Renal cortex interstitium (tissue), 11 donors: ENCODE data around the gene ITGAE. TPM values are rescaled to one million over a fixed set of nuclear protein-coding genes. Genes with fewer than 3 reads are reported as not detected.

Experiments used
- DNase-seq, 11 donors: peaks; one replicate each; pipeline ENCODE4 v3.0.0-alpha.2; 2013; ENCODE audit warnings: low read depth in 9 of 11, low spot score in 4 of 11; ENCODE audit errors: extremely low read depth in 1 of 11
- polyA plus RNA-seq, 3 donors: library from polyadenylated mRNA; unstranded; fragments of 120-200 nt; gene quantifications; one replicate each; pipeline ENCODE4 v1.2.1, GENCODE V29; 2013; ENCODE audit not compliant: insufficient read length in 3 of 3

ITGAE gene
- polyA plus RNA-seq, 3 donors, result 37.7 to 40.0 (median 37.8) TPM

DNA sequence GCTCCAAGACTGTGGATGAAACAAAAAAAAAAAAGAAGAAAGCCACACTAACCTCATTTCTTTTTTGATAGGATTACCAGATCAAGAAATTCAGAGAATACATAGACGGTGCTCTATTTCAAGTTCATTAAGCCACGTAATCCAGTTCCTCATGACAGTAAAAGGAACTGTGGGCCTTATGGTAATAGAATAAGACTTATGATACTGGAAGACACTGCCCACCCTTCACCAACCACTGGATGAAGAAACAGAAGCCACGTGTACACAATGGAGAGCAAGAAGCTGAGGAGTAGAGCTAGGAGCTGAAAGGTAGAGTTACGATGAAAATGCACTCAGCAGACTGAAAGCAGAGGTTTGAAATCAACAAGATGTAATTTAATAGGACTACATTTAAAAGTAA, 33.8 kb upstream of the ITGAE start:
- no peak for DNase-seq

DNA sequence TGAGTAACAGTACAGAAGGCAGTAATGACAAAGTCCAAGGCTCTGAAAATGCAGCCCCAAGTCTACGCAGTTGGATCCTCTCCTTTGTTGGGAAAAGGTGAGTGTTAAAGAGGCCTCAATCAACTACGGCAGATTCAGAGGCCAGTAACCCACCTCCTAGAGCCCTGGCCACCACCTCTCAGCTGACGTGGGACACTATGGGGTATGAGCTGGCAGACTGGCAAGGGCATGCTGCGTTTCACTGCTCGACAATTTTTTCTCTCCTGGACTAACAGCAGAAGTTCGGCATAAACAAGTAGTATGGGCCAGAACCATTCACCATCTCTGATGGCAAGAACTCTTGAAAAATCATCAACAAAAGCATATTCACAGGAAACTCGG, 27.9 kb upstream of the ITGAE start:
- no peak for DNase-seq

DNA sequence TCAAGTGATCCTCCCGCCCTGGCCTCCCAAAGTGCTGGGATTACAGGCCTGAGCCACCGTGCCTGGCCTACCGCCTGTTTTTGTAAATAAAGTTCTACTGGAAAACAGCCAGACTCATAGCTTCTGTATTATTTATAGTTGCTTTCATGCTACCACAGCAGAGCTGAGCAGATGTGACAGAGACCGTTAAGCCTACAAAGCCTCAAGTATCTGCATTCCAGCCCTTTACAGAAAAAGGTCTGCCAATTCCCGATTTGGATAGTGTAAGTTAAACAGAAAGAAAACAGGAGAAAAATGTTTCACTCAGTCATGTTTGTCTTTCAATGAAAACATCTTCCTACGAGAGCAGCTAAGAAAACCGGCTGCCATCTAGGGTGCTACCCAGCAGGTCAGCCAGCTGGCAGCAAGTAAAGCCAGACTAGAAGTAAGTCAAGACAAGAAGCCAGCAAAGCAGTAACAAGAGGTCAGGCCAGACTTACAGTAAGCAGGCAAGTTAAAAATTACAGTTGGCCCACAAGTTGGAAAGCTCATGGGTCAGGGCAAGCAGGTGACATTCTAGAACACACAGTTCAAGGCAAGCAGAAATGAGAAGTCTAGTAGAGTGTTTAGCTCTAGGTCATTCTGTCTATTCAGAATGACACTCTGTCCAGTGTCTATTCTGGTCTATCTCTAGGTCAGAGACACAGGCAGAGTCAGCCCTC, 27.3 kb upstream of the ITGAE start:
- no peak for DNase-seq

DNA sequence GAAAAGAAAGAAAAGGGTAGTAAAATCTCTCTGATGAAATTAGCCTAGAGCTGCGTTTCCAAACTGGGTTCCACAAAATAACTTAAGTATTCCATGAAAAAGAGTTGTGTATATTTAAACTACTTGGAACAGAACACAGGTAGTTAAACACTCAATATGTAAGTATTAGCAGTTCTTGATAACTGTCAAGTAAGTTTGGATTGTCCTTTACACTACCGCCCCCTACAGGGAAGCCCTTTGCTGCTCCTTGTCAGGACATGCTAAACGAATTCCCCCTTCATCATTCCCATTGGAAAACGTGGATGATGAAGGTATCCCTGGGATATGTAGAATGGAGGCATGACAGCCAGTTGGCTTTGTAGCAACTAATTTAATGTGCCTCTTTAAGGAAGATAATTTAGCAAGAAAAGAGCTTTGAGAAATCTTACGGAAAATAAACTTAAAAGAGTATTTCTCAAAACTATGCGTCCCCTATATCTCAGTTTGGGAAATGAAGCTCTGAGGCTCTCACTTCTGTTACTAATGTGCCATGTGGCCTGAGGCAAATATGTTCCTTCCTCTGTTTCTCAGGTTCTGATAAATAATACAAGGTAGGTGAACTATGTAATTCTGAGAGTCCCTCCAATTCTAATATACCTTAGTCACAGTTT, 26.3 kb upstream of the ITGAE start:
- peak in 2 of 11 donors; percentile 46 to 54 for DNase-seq

DNA sequence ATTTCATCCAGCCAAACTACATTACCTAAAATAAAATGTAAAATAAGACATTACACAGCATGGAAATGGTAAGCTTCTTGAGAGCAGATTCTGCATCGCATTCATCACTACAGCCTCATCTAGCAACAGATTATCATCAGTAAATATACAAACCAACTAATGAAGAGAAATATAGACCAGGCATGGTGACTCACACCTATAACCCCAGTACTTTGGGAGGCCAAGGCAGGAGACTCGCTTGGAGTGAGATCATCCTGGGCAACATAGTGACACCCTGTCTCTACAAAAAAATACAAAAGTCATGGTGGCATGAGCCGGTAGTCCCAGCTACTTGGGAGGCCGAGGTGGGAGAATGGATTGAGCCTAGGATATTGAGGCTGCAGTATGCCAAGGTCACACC, 25.2 kb upstream of the ITGAE start:
- no peak for DNase-seq

DNA sequence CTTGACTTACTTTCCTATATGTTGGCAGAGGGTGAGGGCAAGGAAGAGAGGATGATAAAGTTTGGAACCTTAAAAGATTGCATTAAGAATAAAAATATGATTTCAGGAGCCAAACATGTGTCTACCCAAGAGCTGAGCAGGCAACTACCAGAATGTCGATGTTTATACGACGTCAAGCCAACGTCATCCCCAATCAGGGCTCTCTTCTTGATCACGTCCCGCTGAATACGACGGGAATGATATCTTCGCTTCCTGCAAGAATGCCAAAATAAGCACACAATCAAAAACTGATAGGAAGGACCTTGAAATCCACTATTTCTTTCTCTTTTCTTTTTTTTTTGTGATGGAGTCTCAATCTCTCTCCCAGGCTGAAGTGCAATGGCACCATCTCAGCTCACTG, 20.1 kb upstream of the ITGAE start:
- DNase-seq, result no peak

DNA sequence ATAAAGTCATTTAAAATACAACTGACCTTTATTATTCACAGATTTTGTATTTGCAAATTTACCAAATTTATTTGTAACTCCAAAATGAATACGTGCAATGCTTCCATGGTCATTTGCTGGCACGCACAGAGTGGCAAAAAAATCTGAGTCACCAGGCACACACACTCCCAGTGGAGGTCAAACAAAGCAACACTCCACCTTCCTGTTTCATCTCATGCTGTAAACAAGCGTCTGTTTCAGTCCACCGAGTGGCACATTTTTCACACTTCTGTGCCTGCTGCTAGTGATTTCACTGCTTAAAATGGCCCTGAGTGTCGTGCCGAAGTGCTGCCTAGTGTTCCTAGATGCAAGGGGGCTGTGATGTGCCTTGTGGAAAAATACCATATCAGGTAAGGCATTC, 17.8 kb upstream of the ITGAE start:
- no peak for DNase-seq

DNA sequence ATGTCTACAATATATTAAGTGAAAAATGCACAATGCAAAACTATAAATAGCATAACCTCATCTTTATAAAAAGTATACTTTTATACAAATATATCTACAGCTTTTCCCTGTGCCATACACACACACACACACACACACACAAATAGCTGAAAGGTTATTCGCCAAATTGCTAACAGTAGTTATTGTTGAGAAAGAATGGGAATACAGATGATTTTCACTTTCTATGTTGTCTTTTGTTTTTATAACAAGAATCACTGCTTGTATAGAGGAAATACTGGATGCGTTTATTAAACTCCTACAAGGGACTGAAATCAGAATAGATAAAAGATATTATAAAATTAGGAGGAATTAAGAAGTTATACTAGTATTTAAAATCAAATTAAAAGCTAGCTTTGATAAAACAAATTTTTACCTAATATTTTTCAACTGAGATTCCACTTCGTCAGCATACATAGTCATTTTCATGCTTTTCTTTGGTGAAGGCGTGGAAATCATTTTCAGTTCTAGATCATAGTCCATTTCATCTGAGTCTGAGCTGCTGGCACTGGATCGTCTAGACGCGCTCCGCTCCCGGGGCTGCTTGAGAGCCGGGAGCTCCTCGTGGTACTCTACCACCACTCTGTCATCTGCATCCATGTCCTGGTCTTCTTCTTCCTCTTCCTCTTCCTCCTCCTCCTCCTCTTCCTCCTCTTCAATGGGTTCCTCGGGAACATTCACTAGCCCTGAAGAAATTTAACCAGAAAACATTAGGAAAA, 17.0 kb upstream of the ITGAE start:
- DNase-seq, result no peak

DNA sequence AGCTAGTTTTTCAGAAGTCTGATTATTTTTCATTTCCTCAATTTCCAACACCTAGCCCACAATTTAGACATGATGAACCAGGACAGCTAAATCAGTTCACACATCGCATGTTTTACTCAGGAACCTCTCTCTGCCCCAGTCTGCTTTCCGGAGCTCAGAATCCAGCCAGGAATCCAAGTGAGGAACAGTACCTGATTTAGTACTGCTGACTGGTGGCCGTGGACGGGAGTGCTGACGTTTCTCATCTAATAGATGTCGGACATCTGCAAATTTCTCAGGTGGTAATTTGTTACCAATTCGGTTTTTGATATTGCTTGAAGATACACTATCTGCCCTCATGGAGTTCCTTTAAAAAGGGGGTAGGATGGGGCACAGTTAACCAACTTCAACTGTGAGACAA, 14.9 kb upstream of the ITGAE start:
- DNase-seq, result no peak

DNA sequence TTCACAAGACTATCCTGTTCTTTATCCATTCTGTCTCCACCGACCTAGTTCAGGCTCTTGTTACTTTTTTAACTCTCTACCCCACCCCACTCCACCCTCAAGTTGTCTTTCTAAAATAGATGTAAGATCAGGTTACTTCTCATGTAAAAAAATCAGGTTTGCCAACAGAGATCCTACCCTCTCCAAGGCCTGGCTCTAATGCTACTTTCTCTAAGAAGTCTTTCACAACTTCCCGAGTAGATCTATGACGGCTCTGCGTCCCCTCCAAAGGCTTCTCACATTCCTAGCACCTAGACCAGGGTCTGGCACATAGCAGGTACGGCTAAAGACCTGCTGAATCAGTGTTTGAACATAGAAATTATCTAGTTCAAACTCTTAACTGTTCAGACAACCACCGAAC, 14.1 kb upstream of the ITGAE start:
- no peak for DNase-seq

DNA sequence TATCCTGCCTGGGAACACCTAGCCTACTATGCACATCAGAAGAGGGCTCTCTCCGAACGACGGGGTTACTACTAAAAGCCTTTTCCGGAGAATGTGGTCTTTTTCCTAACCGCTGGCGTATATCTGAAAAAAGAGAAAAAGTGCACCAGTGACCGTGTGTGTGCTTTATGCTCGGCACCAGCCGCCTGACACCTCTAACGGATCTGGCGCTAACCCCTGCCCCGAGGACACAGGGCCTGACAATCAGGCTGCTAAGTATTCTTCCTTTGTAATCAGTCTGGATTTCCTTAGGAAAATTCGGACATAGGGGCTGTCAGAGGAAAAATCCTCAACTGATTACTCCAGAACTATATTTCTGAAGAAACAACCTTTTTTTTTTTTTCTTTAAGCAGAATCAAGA, 13.4 kb upstream of the ITGAE start:
- DNase-seq, result no peak

DNA sequence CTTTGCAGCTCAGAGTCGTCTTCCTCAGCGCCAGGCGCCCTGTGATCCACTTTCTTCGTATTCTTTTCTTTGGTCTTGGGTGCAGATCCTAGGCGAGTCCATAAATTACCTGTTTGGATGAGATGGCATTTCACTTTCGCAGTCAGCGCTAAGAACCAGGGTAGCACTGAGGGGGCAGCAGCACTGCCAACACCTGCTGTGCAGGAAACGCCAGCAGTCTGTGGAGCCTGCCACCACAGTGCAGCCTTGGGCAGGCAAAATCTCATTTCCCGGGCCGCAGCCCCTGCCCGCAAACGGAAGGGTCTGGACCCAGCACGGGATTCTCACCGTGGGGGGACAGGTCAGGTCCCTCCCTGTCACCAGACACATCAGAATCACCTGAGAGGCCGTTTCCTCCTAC, 12.2 kb upstream of the ITGAE start:
- DNase-seq, result no peak

DNA sequence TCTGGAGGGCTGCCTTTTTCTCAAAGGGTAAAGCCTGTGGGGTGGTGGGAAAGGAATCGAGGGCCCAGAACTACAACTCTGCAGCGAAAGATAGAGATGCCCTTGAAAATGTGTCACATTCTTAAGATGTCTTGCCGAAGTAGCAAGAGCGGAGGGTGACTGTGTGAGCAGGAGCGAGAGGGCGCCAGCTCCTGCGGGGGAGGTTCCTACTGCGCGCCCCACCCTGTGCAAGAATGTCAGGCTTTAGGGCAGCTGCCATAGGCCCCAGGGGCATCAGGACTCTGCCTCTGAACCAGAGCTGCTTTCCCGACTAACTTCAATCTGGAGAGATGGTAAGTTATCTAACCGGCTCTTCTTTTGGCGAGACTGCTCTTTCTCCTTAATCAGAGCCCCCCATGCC, 11.8 kb upstream of the ITGAE start:
- DNase-seq, result no peak

DNA sequence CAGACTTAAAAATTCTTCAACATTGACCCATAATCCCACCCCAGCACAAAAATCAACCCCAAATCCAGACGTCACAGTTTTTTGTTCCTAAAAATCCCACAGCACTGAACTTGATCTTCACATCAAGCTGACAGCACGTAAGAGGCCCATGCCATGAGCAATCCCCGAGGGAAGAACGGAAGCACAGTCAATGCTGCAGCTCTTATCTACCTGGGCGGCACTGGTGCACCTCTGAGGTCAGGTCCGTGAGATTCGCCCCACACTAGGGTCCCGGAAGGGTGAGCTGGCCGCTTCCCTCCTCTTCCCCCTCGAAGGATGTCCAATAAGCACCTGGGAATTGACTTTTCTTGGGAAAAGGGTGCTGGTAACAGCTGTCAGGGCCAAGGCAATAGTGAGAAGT, 11.3 kb upstream of the ITGAE start:
- no peak for DNase-seq

DNA sequence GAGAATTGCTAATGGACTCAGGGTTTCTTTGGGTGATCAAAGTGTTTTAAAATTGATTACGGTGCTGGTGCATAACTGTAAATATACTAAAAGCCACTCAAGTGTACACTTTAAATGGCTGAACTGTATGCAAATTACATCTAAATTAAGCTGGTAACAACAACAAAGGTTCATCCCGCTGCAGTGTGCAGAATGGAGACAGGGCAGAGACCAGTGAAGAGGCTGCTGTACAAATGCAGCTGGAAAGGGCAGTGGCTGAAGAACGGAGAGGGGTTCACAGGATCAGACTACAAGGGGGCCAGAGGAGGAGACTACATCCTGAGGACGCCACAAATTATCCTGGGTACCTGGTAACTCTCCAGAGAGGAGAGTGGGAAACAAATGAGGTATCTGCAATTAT, 9.0 kb upstream of the ITGAE start:
- DNase-seq, result no peak

DNA sequence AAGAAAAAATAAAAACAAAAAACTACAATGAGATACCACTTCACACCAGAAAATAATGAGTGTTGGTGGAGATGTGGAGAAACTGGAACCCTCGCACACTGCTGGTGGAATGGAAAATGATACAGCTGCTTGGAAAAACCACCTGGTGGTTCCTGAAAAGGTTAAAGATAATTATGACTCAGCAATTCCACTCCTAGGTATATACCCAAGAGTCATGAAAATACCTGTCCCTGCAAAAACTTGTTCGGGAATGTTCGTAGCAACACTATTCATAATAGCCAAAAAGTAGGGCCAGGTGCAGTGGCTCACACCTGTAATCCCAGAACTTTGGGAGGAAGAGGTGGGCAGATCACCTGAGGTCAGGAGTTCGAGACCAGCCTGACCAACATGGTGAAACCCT, 8.1 kb upstream of the ITGAE start:
- DNase-seq, result no peak

DNA sequence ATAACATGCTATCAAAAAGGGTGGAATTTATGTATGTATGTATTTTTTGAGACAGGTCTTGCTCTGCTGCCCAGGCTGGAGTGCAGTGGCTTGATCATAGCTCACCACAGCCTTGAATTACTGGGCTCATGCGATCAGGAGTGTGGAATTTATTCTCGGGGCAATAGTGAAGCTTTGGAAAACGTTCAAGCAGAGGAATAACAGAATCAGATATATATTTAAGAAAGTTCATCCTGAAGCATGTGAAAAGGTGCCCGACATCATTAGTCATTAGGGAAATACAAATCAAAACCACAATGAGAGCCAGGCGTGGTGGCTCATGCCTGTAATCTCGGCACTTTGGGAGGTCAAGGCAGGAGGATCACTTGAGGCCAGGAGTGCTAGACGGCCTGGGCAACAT, 7.7 kb upstream of the ITGAE start:
- no peak for DNase-seq

DNA sequence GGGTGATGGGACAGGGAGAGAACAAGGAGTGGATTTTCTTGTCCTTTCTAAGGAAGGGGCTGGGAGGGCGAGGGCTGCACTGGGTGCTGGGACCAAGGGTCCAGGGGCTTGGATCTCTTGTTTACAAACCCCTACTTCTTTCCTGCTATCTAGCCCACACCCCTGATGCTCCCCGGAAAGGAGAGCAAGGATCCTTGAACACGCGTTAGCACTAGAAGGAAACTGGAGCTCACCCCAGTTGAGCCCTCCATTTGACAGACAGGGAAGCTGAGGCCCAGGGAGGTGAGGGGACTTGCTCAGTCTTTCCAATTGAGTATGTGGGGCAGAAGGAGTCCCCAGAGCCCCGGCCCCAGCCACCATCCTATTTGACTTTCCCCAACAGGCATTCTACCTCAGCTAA, 4.6 kb upstream of the ITGAE start:
- DNase-seq, result no peak

DNA sequence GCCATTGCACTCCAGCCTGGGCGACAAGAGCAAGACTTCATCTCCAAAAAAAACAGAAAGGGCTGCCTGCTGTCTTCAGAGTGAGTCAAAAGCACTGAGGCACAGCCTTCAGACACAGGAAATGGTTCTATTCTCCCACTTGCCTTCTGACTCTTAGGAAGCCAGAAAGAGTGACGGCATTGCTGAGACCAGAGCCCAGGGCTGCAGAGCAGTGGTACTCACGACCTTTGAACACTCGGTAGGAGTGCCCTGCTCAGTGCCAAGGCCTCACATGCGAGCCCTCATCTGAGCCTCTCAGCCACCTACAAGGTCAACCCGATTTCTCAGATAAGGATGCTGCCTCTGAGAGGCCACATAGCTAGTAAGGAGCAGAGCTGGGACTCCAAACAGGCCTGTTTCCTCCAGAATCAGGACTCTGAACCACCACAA, 3.5 kb upstream of the ITGAE start:
- no peak for DNase-seq

DNA sequence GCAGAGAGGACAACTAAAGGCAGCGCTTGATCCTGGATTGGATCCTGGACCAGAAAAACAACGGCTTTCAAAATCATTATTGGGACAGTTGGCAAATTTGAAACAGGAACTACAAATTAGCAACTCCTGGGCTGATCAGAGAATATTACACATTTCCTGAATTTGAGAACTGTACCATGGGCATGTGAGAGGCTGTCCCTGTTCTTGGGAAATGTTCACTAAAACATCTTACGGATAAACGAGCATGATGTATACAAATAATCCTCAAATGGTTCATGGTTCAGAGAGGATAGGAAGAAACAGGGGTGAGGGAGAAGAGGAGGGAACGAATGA, 2.3 kb upstream of the ITGAE start:
- DNase-seq, result no peak
